GM08714 (cell line): ENCODE results near the gene ATP8B3.
"Not testable (repeated sequence)": the region's sequence is repeated elsewhere in the genome, so short reads cannot be mapped to it uniquely, and the experiment has no call there.

Source experiments
- H3K4me3 ChIP-seq: fragments of 200-500 bp; sonication (Bioruptor generic); 2 replicates; pipeline ENCODE4 v1.5.1; 2014; ENCODE audit warnings: mild to moderate bottlenecking, low read length, inconsistent platforms
- ZNF274 ChIP-seq: IDR thresholded peaks from 2 replicates; pipeline ENCODE4 v1.6.1; 2012; ENCODE audit warnings: mild to moderate bottlenecking, low read depth, low read length

Gene ATP8B3

DNA sequence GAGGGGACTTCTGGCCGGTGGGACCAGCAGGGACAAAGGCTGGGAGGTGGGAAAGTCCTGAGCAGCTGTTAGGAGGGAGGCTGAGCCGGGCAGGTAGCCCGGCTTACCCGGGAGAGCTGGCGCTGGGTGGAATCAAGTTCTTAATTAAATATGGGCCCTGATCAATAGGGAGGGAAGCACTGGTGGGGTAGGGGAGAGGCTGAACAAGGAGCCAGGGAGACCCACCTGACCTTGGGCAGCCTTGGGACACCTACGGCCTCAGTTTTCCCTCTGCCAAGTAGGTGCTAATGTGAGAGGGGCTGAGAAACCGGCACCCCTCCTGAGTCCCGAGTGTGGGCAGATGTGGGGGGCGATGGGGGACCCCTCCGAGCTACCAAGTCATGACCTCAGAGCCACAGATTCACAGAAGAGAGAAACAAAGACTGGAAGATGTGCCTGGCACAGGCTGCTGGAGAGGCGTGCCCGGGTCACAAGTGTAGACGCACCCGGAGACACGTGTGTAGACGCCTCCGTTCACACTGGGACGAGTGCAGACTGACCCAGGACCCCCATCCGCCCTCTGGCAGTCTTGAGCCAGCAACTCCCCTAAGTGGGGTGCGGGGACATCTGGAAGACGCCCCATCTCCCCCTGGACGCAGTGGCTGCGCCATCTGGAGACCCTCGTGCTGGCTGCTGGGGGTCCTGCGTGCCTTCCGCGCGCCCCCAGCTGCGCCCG is 50.4 kb downstream of the ATP8B3 start:
- no peak overlapping the region for H3K4me3 ChIP-seq
- TF ChIP-seq ZNF274 = no peak

DNA sequence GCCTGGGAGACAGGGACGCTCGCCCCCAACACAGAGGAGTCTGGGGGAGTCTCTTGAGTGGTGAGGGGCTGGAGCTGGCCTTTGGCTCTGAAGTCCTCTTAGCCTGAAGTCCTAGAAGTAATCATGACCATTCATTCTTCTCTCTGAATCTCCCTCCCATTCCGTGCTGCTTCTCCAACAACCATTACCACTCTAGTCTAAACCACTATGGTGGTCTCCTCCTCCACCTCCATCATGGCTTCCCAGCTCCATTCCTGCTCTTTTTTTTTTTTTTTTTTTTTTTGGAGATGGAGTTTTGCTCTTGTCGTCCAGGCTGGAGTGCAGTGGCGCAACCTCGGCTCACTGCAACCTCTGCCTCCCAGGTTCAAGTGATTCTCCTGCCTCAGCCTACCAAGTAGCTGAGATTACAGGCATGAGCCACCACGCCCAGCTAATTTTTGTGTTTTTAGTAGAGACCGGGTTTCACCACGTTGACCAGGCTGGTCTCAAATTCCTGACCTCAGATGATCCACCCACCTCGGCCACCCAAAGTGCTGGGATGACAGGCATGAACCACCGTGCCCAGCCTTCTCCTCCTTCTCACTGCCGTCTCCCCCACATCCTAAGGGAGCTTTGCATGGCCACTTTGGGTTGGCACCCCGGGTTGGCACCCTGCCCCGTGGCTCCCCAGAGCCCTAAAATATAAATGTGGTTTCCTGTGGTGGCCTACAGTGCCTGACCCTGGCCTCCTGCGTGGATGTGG is 51.1 kb downstream of the ATP8B3 start:
- not testable (repeated sequence) for H3K4me3 ChIP-seq

DNA sequence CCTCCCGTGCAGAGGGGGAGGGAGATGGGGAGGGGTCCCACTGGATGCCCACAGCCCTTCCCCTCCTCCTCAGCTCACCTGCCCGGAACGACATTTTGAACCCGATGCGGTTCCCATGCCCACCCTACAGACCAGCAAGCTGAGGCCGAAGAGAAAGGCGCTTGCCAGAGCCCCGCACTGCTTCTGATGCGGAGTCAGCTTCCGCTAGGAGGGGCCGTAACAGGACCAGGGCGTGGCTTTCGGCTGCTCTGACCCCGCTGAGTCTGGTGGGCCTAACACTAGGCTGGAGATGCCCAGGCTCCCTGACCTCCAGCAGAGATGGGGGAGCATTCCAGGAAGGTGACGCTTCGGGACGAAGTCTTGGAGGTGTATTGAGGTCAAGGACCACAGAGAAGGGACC is 52.1 kb downstream of the ATP8B3 start:
- no peak for TF ChIP-seq ZNF274
- H3K4me3 ChIP-seq = no peak overlapping the region

DNA sequence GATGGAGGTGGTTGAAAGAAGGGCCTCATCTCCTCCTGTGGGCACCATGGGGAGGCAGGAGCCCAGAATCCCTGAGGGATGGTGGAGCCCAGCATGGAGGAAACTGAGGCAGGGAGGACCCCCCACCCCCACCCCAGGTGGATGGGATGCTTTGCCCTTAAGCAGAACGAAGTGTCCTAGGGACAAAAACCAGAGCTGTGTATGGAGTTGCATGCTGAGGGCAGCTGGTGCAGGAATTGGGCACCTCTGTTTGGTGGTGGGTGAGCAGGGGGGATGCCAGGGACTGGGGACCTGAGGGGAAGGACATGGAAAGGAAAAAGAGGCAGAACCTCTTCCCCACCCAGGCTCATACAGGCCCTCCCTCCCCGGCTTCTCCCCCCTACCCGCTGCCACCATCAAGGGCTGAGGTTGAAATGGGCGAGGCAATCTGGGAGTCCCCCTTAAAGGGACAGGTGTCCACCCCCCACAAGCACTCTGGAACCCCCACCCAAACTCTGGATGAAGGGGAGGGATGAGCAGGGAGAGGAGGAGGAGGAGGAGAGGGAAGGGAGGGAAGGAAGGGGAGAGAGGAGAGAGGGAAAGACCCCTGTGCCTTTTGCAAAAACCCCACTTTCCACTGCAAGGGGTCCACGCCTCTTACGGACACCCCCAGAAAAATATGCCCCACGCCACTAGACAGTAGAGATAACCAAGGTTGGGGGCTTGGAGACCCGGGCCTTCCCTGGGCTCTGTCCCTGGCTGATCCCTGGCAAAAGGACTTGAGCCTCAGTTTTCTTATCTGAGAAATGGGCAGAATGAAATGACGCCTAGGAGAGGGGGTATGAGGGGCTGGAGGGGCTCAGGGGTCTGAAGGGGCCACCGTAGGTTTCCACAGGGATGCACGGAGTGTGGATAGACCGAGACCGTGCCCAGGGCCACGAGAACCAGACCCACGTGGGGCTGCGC is 52.8 kb downstream of the ATP8B3 start:
- no peak overlapping the region for H3K4me3 ChIP-seq
- no peak for TF ChIP-seq ZNF274

DNA sequence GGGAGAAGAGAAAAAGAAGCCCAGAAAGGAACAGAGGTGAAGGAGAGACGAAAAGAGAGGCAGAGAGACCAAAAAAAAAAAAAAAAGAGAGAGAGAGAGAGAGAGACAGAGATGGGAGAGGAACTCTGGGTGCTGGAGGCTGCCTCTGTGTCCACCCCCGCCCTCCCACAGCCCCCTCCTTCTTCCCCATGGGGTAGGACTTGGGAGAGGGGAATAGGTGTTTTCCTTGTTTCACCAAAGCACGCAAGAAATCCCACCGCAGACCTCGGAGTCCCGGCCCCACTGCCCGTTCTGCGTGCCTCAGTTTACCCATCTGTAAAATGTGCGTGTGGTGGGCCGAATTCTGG is 53.9 kb downstream of the ATP8B3 start:
- H3K4me3 ChIP-seq = no peak overlapping the region
- TF ChIP-seq ZNF274 = no peak

DNA sequence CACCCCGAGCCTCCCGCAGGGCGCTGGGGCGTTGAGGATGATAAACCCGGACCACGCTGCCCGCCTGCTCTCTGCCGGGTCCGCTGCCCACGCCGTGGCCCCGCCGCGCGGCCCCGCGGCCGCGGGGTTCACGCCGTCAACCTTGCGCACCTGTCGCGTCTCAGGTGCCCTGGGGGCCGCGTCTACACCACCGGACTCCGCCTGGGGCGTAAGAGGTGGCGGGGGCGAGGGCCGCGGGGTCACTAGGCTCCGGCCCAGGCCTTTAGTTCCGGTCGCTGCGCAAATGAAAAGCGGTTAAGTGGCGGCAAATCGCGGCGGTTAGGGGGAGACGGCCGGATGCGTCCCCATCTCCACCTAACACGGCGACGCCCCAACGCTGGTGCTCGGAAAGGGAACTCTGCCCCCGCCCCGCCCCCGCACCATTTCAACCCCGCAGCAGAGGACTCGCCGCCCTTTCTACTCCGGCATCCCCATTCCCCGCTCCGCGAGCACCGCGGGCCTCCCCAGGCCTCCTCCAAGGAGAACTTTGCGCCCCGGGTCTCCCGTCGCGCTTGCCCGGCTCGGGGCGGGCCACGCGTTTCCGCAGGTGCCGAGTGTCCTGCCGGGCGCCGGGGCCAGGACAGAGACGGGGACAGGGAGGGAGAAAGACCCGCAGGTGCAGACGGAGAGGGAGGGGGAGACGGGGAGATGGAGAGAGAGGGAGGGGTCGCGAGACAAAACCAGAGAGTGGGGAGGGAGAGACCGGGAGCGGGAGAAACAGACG is 54.4 kb downstream of the ATP8B3 start:
- TF ChIP-seq ZNF274 = no peak
- no peak overlapping the region for H3K4me3 ChIP-seq

DNA sequence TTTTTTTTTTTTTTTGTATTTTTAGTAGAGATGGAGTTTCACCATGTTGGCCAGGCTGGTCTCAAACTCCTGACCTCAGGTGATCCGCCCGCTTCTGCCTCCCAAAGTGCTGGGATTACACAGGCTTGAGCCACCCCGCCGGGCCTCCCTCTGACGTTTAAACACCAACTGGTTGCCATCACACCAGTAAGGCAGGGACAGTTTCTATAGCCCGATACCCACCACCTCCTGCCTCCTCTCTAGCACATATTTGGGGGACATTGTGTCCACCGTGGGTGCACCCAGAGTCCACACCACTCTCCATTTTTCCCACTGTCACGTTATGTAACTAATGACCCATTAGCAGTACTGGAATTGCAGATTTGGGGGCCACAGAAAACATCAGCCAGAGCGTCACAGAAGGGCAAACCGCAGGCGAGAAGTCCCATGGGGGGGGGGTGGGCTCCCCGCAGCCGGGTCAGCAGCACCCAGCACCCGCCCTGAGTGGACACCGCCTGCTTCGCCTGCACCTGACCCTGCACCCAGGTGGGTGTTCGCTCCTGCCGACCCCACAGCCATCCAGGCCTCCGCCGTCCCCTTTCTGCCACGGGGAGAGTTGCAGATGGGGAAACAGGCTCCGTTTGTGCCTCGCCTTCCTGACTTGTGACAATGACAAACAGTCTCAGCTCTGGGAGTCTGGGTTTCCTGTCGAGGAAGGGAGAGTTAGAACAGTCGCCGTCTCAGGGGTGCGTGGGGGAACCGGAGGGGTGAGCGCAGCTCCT is 55.2 kb downstream of the ATP8B3 start:
- H3K4me3 ChIP-seq = no peak overlapping the region

DNA sequence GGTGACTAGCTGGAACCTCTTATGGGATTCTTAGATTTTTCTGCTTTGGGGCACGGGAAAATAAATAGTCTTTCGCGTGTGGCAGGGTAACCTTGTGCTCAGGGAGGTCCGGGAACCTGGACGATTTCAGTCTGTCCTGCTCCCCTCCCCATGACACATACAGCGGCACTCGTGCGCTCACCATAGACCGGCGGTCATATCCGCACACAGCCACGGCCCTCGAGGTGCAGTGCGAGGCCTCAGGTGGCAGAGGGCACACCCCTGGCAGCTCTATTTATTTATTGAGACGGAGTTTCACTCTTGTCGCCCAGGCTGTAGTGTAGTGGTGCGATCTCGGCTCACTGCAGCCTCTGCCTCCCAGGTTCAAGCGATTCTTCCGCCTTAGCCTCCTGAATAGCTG is 55.8 kb downstream of the ATP8B3 start:
- H3K4me3 ChIP-seq = no peak overlapping the region

More for the DNA sequence above, 55.2 kb downstream of the ATP8B3 start:
- TF ChIP-seq ZNF274 = no peak

DNA sequence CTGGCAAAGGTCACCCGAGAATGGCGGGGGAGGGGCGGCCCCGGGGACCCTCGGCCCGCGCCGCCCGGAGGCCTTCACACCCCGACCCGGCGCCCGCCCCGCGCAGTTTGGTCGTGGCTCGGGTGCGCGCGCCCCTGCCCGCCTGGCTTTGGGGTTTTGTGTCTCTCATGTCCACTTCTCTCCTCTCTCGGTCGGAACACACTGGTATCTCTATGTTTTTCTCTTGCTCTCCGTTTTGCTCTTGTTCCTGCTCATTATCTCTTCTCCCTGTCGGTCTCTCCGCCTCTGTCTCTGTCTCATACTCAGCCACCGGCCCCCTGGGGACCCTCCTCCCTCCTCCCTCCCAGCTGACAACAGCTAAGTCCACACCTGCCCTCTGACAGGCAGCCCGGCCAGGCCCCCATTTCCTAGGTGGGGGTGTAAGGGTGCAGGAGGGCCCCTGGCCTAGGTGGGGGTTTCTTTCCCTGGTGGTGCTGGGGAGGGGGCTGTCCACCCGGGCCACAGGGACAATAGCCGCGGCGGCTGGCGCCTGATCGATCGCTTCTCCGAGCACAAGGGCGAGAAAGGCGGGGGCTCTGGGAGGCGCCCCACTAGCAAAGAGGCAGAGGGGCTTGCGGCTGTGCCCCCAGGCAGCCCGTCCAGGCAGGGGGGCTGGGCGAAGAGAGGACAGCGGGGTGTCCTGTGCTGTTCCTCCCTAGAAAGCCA is 56.5 kb downstream of the ATP8B3 start:
- TF ChIP-seq ZNF274 = no peak
- no peak overlapping the region for H3K4me3 ChIP-seq

More for the DNA sequence above, 55.8 kb downstream of the ATP8B3 start:
- no peak for TF ChIP-seq ZNF274

DNA sequence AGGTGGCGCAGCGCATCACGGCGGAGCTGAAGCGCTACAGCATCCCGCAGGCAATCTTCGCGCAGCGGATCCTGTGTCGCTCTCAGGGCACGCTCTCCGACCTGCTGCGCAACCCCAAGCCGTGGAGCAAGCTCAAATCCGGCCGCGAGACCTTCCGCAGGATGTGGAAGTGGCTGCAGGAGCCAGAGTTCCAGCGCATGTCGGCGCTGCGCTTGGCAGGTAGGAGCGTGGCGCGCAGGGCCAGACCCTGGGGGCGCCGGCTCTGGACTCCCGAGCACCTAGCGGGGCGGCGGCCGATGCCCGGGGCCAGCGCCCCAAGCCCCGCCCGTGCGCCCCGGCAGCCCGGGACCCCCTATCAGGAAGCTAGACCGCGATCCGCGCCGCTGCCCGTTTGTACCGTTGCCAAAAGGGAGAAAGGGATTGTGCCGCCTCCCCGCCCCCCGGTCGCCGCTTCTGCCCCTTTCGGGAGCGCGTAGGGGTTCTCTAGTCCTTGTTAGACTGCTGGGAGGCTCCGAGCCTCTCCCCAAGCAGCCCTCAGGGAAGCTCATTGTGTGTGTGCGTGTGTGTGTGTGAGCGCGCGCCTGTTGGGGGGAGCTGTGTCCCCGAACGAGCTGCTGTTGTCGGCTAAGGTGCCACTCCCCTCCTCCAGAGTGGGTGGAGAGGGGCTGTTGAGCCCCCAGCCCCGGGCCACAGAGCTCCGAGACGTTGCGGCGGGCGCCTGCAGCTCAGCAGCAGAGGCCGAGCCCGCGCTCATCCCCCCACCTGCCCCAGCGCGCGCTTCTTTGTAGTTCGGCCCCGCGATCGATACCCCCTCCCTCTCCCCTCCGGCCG is 57.2 kb downstream of the ATP8B3 start:
- no peak overlapping the region for H3K4me3 ChIP-seq
- TF ChIP-seq ZNF274 = no peak

DNA sequence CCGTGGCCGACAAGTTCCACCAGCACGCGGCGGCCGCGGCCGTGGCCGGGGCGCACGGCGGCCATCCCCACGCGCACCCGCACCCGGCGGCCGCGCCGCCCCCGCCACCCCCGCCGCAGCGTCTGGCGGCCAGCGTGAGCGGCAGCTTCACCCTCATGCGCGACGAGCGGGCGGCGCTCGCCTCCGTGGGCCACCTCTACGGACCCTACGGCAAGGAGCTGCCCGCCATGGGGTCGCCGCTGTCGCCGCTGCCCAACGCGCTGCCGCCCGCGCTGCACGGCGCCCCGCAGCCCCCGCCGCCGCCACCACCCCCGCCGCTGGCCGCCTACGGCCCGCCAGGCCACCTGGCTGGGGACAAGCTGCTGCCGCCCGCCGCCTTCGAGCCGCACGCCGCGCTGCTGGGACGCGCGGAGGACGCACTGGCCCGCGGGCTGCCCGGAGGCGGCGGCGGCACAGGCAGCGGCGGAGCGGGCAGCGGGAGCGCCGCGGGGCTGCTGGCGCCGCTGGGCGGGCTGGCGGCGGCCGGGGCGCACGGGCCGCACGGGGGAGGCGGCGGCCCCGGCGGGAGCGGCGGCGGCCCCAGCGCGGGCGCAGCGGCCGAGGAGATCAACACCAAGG is 57.9 kb downstream of the ATP8B3 start:
- no peak overlapping the region for H3K4me3 ChIP-seq
- no peak for TF ChIP-seq ZNF274
